Trophoblast cell (in vitro differentiated cells and primary cell): ENCODE results near the gene MAGI1.

Experiments
- DNase-seq, 2 donors: peaks; one replicate each; pipeline ENCODE4 v3.0.0-alpha.2; 2016
- H2AFZ ChIP-seq: 2 replicates; pipeline ENCODE4 v1.6.1; 2013; ENCODE audit warnings: low read length, moderate library complexity, mild to moderate bottlenecking; ENCODE audit not compliant: insufficient read depth, poor library complexity
- H2AK5ac ChIP-seq: 2 replicates; pipeline ENCODE4 v1.6.1; 2013; ENCODE audit warnings: mild to moderate bottlenecking, low read length
- H2BK120ac ChIP-seq: 2 replicates; pipeline ENCODE4 v1.6.1; 2013; ENCODE audit warnings: low read length, mild to moderate bottlenecking, moderate library complexity; ENCODE audit not compliant: insufficient read depth, poor library complexity
- H2BK12ac ChIP-seq: 2 replicates; pipeline ENCODE4 v1.6.1; 2013; ENCODE audit warnings: mild to moderate bottlenecking, low read length, moderate library complexity
- H2BK5ac ChIP-seq: 2 replicates; pipeline ENCODE4 v1.6.1; 2013; ENCODE audit warnings: low read length, low read depth, moderate library complexity, mild to moderate bottlenecking; ENCODE audit not compliant: poor library complexity
- H3K14ac ChIP-seq: 2 replicates; pipeline ENCODE4 v1.6.1; 2013; ENCODE audit warnings: mild to moderate bottlenecking, low read length
- H3K18ac ChIP-seq: 2 replicates; pipeline ENCODE4 v1.6.1; 2013; ENCODE audit warnings: mild to moderate bottlenecking, low read length
- H3K23ac ChIP-seq: 2 replicates; pipeline ENCODE4 v1.6.1; 2013; ENCODE audit warnings: low read length
- H3K27ac ChIP-seq: 2 replicates; pipeline ENCODE4 v1.5.1; 2013; ENCODE audit warnings: low read depth, mild to moderate bottlenecking, inconsistent platforms, low read length, moderate library complexity
- H3K27me3 ChIP-seq: 2 replicates; pipeline ENCODE4 v1.6.1; 2013; ENCODE audit warnings: inconsistent platforms, mild to moderate bottlenecking, low read length, moderate library complexity; ENCODE audit not compliant: insufficient read depth
- H3K36me3 ChIP-seq, 2 experiments: 1 replicate in 1 of 2; 2 replicates in 1 of 2; pipeline ENCODE4 v1.6.1; 2013; ENCODE audit warnings: low read length in 2 of 2, mild to moderate bottlenecking in 2 of 2, moderate library complexity in 1 of 2; ENCODE audit not compliant: insufficient read depth in 2 of 2, control insufficient read depth in 1 of 2
- H3K4ac ChIP-seq: 2 replicates; pipeline ENCODE4 v1.6.1; 2013; ENCODE audit warnings: low read depth, mild to moderate bottlenecking, low read length, moderate library complexity
- H3K4me1 ChIP-seq, 2 experiments: 1 replicate in 1 of 2; 2 replicates in 1 of 2; pipeline ENCODE4 v1.6.1; 2013; ENCODE audit warnings: low read length in 2 of 2, mild to moderate bottlenecking in 2 of 2, moderate library complexity in 1 of 2; ENCODE audit not compliant: insufficient read depth in 2 of 2, control insufficient read depth in 1 of 2
- H3K4me2 ChIP-seq: 2 replicates; pipeline ENCODE4 v1.6.1; 2013; ENCODE audit warnings: inconsistent platforms, mild to moderate bottlenecking, low read length, moderate library complexity
- H3K4me3 ChIP-seq: 2 replicates; pipeline ENCODE4 v1.5.1; 2013; ENCODE audit warnings: mild to moderate bottlenecking, low read depth, low read length, inconsistent platforms
- H3K79me1 ChIP-seq: one replicate; pipeline ENCODE4 v1.6.1; 2013; ENCODE audit warnings: low read length
- H3K79me2 ChIP-seq: 2 replicates; pipeline ENCODE4 v1.6.1; 2013; ENCODE audit warnings: low read length, mild to moderate bottlenecking; ENCODE audit not compliant: control insufficient read depth, insufficient read depth, poor library complexity
- H3K9ac ChIP-seq: 2 replicates; pipeline ENCODE4 v1.6.1; 2013; ENCODE audit warnings: mild to moderate bottlenecking, low read length
- H3K9me3 ChIP-seq: 2 replicates; pipeline ENCODE4 v1.6.1; 2013; ENCODE audit warnings: low read depth, mild to moderate bottlenecking, control low read depth, inconsistent platforms, low read length; ENCODE audit not compliant: insufficient read depth
- H4K12ac ChIP-seq: 2 replicates; pipeline ENCODE4 v1.6.1; 2013; ENCODE audit warnings: low read depth, mild to moderate bottlenecking, low read length, moderate library complexity
- H4K8ac ChIP-seq: 2 replicates; pipeline ENCODE4 v1.6.1; 2013; ENCODE audit warnings: low read depth, mild to moderate bottlenecking, low read length, moderate library complexity
- H4K91ac ChIP-seq: one replicate; pipeline ENCODE4 v1.6.1; 2013; ENCODE audit warnings: low read depth, mild to moderate bottlenecking, low read length, moderate library complexity
- WGBS: extraction: QIAGEN DNeasy Blood & Tissue Kit; methylation state at CpG from one replicate; pipeline ENCODE4 v1.1.7; 2013; ENCODE audit warnings: missing lambda C conversion rate; ENCODE audit not compliant: insufficient read length, insufficient coverage; ENCODE audit errors: extremely low coverage; 5-methylcytosine and 5-hydroxymethylcytosine counted together

Gene MAGI1

DNA sequence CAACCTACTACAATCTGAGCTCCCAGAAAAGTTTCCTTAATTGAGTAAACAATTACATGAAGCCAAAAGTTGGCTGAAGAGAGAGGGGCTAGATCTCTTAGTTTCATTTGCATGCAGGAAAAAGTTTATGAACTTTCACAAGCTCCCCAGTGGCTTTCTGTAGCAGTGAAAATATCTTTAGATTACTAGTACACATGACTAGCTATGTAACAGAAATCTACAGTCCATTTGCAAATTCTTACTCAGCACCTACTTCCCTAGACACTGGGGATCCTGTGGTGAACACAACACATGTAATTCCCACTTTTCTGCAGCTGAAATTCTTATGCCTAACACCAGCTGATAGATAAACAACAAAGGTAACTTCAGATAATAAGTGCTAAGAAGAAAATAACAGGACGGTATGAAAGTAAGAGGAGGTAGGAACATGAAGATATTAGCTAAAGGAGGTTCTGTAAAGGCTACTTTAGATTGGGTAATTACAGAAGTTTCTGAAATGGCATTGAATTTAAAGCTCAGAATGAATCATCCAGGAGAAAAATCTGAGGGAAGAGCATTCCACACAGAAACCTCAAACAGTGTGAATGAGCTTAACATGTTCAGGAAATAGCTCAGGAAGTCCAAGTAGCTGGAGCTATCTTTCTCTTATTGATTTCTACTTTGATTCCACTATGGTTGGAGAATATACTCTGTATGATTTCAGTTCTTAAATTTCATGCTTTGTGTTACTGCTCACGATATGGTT, 204.8 kb downstream of the MAGI1 start:
- no peak overlapping the region for H2BK120ac ChIP-seq
- H3K23ac ChIP-seq = no peak overlapping the region
- H3K9me3 ChIP-seq = no peaks in the 10 kb centered on the region
- H3K18ac ChIP-seq = no peak overlapping the region
- H2AFZ ChIP-seq = no peak overlapping the region
- no peak overlapping the region for H3K4me2 ChIP-seq
- H3K4me1 ChIP-seq = peaks cover 0 to 2% of the 10 kb centered on the region in 2 experiments
- H2BK12ac ChIP-seq = no peak overlapping the region
- H3K79me1 ChIP-seq = no peaks in the 10 kb centered on the region
- H4K12ac ChIP-seq = no peak overlapping the region
- DNase-seq = peak in 1 of 2 donors; percentile 47
- no CpG with 5 or more reads among the region's 2 CpGs for WGBS
- no peak overlapping the region for H2AK5ac ChIP-seq
- H3K27me3 ChIP-seq = no peaks in the 10 kb centered on the region
- H4K8ac ChIP-seq = no peak overlapping the region
- H3K4me3 ChIP-seq = no peak overlapping the region
- no peaks in the 10 kb centered on the region for H3K36me3 ChIP-seq
- H3K9ac ChIP-seq = no peak overlapping the region
- H3K14ac ChIP-seq = no peak overlapping the region
- no peak overlapping the region for H3K27ac ChIP-seq
- H4K91ac ChIP-seq = no peak overlapping the region
- no peaks in the 10 kb centered on the region for H3K79me2 ChIP-seq
- no peak overlapping the region for H2BK5ac ChIP-seq
- no peak overlapping the region for H3K4ac ChIP-seq

DNA sequence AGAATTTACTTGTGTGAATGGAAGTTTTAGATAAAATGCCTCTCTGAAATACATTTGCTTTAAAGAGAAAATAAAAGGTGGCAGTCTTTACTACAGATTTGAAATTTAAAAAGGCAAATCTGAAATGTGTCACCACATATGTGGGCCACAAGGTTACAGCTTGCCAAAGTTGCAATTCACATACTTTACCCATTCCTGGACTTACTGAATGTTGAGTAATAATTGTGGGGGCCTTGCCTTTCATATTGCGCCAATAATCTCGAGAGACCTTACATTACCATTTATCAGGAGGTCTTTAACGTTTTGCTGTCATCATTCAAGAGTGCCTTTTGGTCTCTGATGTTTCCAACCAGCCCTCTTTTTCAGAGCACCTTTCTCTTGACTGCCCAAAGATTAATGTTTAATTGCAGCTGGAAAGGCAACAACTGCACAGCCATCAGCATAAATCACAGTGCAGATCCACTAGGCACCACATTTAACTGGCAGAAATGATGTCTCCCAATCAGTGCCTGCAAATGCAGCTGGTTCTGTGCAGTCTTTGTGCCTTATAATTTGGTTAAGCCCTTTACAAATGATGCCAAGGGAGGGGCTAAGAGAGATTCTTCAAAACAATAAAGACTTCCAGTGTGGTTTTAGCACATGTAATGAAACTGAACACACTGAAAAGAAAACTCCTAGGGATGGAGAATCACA, 206.8 kb downstream of the MAGI1 start:
- Histone ChIP-seq H3K14ac (no peak overlapping the region), H3K79me1 (no peaks in the 10 kb centered on the region), H4K8ac (no peak overlapping the region), H3K9me3 (no peaks in the 10 kb centered on the region), H3K18ac (no peak overlapping the region), H2BK5ac (no peak overlapping the region), H3K79me2 (no peaks in the 10 kb centered on the region), H3K4ac (no peak overlapping the region), H3K36me3 (no peaks in the 10 kb centered on the region), H2AK5ac (no peak overlapping the region), H3K27ac (no peak overlapping the region), H3K4me2 (no peak overlapping the region), H2AFZ (no peak overlapping the region), H2BK12ac (no peak overlapping the region), H3K9ac (no peak overlapping the region), H3K4me3 (no peak overlapping the region), H3K27me3 (no peaks in the 10 kb centered on the region), H2BK120ac (no peak overlapping the region), H3K4me1 (peaks cover 0 to 5% of the 10 kb centered on the region in 2 experiments), H4K91ac (no peak overlapping the region), H3K23ac (no peak overlapping the region), H4K12ac (no peak overlapping the region)
- DNase-seq = peak in 1 of 2 donors; percentile 21
- no CpG with 5 or more reads among the region's 3 CpGs for WGBS

DNA sequence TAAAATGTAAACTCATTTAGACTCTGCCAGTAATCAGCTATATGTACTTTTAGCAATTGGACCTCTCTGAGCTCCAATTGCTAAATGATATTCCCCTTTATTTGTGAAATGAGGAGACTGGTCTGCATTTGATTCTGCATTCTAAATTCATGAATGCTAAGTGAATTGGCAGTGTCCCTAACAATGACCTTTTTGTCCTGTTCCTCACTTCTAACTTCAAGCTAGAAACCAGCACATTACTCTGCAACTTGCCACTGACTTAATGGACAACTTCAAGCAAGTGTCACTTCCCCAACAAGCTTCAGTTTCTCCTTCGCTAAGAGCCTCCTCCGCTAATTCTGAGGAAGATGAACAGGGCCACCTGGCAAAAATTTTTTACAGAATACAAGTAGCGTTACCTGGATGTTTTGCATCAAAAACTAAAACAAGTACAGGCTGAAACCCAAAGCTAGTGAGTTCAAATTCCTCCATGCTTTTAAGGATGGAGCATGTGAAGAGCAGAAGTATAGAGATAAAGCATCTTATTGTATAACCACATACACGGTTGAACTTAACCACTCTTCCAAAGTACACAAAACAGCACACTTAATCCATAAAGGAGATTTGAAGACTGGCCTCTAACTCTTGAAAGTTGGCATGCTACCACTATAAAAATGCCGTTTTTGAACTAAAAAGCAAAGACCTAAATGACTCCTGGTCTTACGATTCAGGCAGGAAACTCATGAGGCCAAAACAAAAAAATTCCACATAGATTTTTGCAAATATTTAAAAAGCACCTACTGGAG, 207.6 kb downstream of the MAGI1 start:
- Histone ChIP-seq H3K4ac (no peak overlapping the region), H3K18ac (no peak overlapping the region), H3K9ac (no peak overlapping the region), H2BK5ac (no peak overlapping the region), H4K91ac (no peak overlapping the region), H3K4me1 (peaks cover 0 to 5% of the 10 kb centered on the region in 2 experiments), H4K12ac (no peak overlapping the region), H3K9me3 (no peaks in the 10 kb centered on the region), H3K36me3 (no peaks in the 10 kb centered on the region), H3K79me1 (no peaks in the 10 kb centered on the region), H2BK120ac (no peak overlapping the region), H2AK5ac (no peak overlapping the region), H3K27me3 (no peaks in the 10 kb centered on the region), H3K4me3 (no peak overlapping the region), H4K8ac (no peak overlapping the region), H2AFZ (no peak overlapping the region), H3K79me2 (no peaks in the 10 kb centered on the region), H3K14ac (no peak overlapping the region), H3K27ac (no peak overlapping the region), H3K4me2 (no peak overlapping the region), H3K23ac (no peak overlapping the region), H2BK12ac (no peak overlapping the region)
- WGBS = no CpG with 5 or more reads among the region's 6 CpGs
- DNase-seq = no peak

DNA sequence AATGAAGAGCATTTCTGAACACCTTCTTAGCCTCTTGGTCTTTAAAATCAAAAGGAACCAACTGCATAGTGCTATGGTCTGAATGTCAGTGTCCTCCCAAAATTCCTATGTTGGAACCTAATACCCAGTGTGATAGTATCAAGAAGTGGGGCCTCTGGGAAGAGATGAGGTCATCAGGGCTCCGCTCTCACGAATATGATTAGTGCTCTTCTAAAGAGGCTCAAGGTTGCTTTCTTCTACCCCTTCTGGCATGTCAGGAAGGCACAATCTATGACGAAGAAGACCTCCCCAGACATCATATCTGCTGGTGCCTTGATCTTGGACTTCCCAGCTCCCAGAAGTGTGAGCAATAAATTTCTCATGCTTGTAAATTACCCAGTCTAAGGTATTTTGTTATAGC, 209.5 kb downstream of the MAGI1 start:
- no peak overlapping the region for H2BK5ac ChIP-seq
- no peak overlapping the region for H3K4me2 ChIP-seq
- no peaks in the 10 kb centered on the region for H3K27me3 ChIP-seq
- peak; percentile 79 to 84 for DNase-seq
- no peaks in the 10 kb centered on the region for H3K79me2 ChIP-seq
- no peak overlapping the region for H2AFZ ChIP-seq
- no peaks in the 10 kb centered on the region for H3K9me3 ChIP-seq
- H4K91ac ChIP-seq = no peak overlapping the region
- no peak overlapping the region for H3K23ac ChIP-seq
- no peak overlapping the region for H2BK120ac ChIP-seq
- no peak overlapping the region for H4K8ac ChIP-seq
- H2AK5ac ChIP-seq = no peak overlapping the region
- H3K79me1 ChIP-seq = no peaks in the 10 kb centered on the region
- H4K12ac ChIP-seq = no peak overlapping the region
- no peak overlapping the region for H3K27ac ChIP-seq
- H3K14ac ChIP-seq = no peak overlapping the region
- H3K4me3 ChIP-seq = no peak overlapping the region
- H3K4me1 ChIP-seq = peaks cover 0 to 2% of the 10 kb centered on the region in 2 experiments
- no peak overlapping the region for H3K4ac ChIP-seq
- no peak overlapping the region for H3K9ac ChIP-seq
- no peaks in the 10 kb centered on the region for H3K36me3 ChIP-seq
- no peak overlapping the region for H2BK12ac ChIP-seq
- no CpG with 5 or more reads among the region's 3 CpGs for WGBS
- no peak overlapping the region for H3K18ac ChIP-seq
